GM18861 (cell line): Measurements from ENCODE around the gene CD80.
"Not testable (repeated sequence)": the region's sequence is repeated elsewhere in the genome, so short reads cannot be mapped to it uniquely, and the experiment has no call there.

Source experiments
- ATAC-seq: cut with Tn5 transposase; IDR thresholded peaks from one replicate; pipeline ENCODE4 v1.9.1; 2021; ENCODE audit not compliant: unreplicated experiment

Gene CD80

DNA sequence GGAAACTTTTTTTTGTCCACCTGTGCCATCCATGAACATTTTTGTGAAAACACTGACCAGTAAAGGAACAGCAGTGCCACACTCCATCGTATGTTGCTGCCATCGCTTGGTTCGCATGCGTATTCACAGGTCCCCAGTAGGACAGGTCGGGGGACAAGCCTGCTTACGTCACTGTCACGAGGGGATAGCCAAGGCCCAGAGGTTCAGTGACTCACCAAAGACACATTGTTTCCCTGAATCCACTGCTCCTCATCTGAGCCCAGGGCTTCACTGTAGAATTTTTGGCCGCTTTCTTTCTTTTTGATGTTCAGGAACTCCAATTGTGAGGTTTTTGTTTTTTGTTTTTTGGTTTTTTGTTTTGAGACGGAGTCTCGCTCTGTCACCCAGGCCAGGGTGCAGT is 25.8 kb upstream of the CD80 start:
- ATAC-seq: no peak

DNA sequence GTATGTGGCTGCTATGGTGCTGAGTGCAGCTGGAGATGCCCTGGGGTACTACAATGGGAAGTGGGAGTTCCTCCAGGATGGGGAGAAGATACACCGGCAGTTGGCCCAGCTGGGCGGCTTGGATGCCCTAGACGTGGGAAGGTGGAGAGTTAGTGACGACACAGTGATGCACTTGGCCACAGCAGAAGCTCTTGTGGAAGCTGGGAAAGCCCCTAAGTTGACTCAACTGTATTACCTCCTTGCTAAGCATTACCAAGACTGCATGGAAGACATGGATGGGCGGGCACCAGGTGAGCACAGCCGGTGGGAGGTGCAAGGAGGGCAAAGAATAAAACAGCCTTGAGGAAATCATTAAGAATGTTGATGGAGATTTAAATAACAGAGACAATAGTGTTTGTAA is 22.8 kb upstream of the CD80 start:
- ATAC-seq: no peak

DNA sequence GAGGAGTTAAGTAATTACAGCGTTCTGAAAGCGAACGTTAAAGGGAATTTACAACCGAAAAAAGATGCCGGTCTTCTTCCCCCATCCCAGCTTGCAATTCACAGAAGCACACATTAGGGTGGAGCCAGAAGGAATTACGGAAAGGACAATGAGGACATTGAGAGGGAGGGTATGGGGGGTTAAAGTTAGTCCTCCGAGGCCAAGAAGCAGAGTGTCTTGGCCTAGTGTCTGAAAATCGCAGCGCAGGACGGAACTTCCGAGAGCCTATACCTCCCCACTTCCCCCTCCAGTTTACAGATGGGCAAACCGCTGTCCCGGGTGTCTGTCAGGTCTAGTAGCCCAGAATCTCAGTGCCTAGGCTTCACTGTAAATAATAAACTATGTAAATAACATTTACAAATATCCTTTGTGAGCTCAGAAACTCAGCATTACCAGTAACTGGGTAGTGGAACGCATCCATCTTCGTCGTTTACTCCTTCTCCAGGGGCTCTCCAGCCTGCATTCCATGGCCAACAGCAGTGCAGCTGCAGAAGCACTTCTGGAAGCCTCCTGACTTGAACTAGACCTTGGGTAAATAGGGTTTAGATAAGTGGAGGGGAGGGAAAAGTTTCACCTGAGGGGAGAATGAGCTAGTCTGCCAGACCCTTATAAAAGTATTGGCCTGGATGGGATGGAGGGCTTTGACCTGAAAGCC is 20.8 kb upstream of the CD80 start:
- peak; percentile 69 for ATAC-seq

DNA sequence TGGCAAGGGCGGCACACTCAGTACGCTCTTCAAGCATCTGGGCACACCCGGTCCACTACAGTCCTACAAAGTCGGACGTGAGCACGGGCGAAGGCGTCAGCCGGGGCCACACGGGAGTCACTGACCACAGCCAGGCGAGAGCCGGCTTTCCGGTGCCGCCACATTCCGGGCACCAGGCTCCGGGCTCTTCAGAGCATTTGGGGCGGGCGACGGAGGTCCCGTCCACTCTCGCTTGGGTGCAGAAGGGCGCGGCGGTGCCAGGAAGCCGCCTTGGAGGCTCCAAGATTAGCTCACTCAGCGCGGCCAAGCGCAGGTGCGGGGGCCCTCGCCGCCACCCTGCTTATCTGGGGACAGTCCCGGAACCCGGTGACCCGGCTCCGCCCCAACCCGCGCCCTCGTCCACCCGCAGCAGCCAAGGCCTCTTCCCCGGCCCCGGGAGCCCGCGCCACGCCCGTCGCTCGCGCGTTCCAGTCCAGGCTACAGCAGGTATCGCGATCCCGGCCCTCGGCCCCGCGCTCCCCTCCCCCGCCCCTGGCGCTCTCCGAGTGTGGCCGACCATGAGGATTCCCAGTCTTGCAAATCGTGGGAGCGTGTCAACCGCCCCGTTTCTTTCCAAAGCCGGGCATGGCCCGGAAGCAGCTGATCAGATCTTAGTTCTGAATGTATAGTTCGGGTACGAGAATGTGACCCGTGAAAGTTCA is 20.1 kb upstream of the CD80 start, which contains the start of gene ADPRH:
TSS of gene ADPRH (plus strand) at position 127 of the 701 bp plus-strand sequence. CDS start 2,678 bp downstream, outside the sequence.
- peak; percentile 39 for ATAC-seq

DNA sequence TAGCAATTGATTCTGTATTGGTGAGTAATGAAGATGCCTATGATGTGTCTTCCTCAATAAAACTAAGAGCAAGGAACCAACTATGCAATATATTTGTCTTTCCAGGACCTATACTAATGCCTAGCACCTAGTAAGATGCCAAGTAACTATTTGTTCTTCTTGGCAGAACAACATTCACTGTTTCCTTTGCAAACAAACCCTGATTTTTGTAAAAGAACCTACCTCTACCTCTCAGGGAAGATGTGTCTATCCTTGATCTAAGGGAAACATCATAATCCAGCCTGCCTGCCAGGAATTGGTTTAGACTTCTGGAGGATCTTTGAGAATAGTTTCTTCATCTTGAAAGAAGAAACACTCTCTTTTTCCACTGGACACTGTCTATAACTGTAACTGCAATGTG is 16.1 kb upstream of the CD80 start:
- no peak for ATAC-seq

DNA sequence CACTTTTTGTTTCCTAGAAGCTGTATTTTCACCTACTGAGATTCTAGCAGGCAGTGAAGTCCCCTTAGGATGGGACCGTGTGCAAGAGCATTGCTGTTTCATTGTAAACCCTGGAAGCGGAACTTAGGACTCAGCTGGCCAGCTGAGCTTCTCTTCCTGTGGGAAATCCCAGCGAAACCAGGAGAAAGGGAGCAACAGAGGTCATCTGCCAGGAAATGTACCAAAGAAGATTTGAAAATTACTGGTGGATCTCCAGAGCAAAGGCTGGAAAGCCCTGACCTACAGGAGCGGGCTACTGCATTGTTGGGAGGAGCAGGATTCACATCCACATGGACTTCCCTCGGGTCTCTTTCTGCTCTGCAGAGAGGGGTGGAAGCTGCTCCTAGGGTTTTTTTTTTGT is 12.3 kb upstream of the CD80 start:
- no peak for ATAC-seq

DNA sequence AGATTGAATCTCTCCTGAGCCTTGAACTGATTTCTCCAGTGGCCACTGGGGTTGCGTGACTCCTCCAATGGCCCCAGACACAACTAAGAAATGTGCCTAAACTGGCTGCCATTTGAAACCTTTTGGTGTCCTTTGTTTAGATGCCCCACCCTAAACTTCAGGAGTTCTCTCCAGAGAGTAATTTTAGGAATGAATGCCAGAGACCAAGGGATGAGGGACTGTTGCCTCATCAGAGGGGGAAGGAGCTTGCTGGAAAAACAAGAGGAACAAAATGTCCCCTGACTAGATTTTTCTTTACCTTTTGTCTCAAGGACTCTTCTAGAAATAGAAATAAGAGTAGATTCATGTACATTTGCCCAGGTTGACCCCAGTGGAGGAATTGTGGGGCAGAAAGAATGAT is 11.8 kb upstream of the CD80 start:
- ATAC-seq: no peak

DNA sequence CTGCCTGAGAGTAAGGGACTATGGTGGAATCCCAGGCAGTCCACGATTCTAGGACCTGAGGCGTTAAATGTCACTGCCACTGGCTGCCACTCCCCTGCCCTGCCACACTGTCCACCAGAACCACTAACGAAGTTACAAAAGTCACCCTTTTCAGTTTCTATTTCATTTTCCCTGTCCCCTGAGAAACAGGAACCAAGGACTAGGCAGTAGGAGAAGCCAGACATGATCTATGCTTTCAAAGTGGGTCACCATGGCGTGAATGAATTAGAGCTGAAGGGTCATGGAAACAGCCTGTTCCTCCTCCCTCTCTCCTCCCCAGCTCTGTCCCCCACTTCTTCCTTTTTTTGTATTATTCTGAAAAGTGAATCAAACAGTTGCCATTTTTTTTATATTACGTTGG is 10.8 kb upstream of the CD80 start:
- no peak for ATAC-seq

DNA sequence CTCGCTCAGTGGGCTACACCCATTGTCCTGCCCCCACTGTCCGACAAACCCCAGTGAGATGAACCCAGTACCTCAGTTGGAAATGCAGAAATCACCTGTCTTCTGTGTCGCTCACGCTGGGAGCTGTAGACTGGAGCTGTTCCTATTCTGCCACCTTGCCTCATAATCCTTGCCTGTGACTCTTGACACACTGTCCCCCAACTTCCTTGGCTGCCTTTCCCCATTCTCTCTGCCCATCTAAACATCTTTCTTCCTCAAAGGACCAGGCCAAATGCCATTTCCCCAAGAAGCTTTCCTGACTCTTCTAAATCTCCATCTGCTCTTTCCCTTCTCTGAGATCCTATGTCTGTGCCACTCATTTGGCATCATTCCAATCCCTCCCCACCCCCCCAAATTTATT is 9.7 kb upstream of the CD80 start:
- no peak for ATAC-seq

DNA sequence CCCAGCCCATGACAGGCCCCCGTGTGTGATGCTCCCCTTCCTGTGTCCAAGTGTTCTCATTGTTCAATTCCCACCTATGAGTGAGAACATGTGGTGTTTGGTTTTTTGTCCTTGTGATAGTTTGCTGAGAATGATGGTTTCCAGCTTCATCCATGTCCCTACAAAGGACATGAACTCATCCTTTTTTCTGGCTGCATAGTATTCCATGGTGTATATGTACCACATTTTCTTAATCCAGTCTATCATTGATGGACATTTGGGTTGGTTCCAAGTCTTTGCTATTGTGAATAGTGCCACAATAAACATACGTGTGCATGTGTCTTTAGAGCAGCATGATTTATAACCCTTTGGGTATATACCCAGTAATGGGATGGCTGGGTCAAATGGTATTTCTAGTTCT is 3.9 kb upstream of the CD80 start:
- ATAC-seq: not testable (repeated sequence)

DNA sequence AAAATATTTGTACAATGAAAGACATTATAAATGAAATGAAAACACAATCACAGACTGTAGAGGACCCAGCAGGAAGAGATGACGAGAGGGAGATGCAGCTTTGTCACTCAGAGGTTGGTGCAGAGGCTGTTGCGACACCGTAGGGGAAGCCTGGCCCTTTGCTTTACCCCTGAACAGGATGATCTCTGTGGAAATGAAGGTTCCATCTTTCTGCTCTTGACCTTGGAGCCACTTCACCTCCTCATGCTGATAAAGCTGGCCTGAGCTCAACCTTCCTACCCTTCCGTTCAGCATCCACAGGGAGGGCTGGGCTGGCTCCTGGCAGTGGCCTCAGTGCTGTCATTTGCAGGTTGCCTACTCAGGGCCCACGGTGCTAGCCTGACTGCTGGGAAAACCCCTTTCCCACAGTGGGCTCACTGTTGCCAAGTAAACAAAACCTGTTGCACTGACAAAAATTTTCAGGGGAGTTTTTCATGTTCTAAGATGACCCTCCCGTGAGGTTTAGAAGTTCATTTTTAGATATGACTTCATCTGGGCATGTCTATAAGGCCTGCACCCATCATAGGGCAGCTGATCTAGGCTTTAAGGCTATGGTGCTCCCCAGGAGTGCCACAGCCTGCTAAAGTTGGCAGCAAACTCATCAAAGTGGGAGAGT is 3.0 kb upstream of the CD80 start:
- ATAC-seq: peak; percentile 73

DNA sequence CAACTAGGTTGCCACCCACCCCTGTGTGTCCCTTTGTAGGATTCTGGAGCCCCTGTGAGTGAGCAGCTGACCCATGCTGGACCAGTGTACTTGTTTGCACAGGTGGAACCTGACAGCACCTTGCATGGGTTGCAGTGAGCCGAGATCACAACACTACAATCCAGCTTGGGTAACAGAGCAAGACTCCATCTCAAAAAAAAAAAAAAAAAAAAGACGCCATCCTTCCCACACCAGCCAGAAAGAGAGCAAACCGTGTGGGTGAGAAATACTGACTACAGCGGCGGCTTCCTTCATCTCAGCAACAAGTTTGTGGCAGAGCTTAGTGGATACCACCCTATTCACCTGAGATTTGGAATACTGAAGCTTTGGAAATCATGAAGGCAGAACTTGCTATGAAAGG is 746 bp upstream of the CD80 start:
- no peak for ATAC-seq

DNA sequence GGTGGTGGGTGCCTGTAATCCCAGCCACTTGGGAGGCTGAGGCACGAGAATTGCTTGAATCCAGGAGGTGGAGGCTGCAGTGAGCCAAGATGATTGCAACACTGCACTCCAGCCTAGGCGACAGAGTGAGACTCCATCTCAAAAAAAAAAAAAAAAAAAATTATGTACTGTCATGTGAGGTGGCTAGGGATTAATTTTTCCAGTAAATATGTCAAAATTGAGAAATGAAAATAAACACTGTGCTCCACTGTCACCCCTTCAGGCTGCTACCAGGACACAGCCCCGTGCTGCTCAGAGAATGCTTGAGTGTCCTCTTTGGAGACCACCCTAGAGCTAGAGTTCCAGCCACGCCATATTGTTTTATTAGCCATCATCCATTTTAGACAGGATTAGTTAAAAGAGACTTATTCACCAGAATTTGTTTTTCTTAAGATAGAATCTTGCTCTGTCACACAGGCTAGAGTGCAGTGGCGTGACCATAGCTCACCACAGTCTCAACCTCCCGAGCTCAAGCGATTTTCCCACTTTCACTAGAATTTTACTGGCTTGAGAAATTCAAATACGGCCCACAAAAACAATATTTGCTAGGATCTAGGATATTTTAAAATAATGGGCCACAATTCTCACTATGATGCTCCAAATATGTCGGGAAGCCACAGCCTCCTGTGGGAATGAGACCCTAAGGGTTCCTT is 642 bp downstream of the CD80 start:
- ATAC-seq: no peak

DNA sequence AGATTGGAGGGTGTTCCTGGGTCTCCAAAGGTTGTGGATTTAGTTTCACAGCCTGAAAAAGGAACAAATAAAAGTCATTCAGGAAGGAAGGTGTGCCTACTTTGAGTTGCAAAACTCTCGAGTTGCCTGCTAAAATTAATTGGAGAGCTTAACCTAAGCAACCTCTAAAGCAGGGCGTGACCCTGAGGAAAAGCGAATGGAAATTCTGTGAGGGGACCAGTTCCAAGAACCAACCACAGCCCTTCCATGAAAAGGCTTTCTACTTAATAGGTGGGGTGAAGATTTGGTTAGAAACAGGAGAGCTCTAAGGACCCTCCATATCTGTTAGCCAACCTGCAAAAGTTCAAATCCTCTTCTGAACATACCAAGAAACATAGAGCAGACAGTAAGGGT is 1.5 kb downstream of the CD80 start:
- no peak for ATAC-seq

DNA sequence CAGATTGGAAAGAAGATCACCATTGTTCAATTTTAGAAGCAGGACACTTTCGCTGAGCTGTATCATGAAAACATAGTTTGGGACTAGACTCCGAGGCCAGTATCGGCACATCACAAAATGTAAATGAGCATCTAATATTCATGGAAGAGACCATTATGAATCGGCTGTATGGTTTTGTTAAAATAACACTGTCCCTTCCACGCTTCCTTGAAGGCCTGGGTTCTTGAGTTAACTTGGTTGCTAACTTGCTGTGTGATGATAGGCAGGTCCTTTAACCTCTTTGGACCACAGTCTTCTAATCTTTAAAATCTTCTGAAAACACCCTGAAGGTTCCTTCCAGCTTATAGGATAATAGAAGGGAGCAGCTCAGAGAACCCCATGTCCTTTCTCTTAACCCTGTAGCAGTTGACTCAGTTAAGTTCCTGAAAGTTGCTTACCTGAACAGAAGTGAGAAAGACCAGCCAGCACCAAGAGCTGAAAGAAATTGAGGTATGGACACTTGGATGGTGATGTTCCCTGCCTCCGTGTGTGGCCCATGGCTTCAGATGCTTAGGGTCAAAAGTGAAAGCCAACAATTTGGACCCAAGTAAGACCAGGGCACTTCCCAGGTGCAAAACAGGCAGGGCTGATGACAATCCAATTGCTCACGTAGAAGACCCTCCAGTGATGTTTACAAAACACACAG is 2.1 kb downstream of the CD80 start:
- ATAC-seq: no peak

DNA sequence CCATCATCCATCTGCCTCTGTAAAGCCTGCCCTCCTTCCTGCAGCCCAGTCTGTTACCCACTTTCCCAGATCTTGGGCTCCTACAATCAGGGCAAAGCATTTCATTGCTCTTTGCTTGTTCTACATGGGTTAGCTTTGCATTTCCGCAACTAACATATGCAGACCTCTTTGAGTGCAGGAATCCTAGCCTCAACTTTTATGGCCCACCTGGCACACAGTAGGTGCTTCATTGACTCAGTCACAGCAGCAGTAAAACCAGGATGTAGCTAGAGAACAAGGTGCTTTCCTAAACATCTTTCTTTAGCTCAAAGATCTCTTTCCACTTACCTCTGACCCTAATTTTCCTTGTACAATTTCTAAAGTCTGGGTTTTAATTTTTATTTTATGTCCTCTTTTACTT is 3.5 kb downstream of the CD80 start:
- ATAC-seq: no peak

DNA sequence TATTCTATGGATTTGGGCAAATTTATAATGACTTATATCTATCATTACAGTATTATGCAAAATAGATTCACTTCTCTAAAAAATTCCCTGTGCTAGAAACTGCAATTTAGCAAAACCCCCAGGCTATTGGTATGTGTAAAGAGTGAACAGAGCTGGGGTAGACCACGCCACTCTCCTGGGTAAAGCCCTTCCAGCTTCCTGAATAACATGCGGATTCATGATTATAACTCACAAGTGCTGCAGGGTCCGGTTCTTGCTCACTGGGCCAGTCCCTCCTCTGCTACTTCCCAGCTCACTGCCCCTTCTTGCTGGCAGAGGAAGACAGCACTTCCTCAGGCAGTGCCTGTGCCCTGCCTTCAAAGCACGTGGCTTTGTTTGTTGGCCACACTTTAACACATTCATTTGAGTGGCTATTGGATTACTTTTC is 4.1 kb downstream of the CD80 start:
- ATAC-seq: no peak

DNA sequence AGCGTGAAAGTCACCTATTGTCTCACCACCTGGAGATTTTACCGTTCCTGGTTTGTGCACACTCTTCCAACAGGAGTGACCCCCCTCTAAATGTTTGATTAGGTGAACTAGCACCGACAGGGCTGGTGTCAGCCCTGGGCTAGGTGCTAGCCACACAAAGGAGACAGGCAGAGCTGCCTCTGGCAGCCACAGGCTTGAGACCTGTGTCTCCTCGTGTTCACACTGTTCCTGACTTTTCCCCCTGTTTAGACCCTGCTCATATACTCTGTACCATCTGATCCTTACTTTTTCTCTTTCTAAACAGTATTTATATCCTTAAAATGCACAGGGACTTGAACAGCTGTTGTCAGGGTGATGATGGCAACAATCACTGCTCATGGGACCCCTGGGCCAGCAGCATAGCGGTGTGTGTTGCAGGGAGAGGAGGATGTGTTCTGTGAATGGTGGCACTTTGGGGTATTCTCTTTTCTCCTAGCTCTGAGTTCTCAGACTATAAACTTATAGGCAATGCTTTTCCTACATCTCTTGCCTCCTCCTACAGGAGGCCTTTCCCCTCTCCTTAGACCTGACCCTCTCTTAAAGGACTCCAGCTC is 5.5 kb downstream of the CD80 start:
- no peak for ATAC-seq

DNA sequence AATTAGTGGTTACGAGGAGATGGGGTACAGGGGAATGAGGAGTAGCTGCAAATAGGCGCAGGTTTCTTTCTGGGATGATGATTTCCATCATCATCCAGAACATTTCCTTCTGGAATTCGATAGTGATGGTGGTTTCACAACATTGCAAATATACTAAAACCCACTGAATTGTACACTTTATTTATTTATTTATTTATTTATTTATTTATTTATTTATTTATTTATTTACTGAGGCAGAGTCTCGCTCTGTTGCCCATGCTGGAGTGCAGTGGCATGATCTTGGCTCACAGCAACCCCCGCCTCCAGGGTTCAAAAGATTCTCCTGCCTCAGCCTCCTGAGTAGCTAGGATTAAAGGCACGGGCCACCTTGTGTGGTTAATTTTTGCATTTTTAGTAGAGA is 6.5 kb downstream of the CD80 start:
- not testable (repeated sequence) for ATAC-seq

DNA sequence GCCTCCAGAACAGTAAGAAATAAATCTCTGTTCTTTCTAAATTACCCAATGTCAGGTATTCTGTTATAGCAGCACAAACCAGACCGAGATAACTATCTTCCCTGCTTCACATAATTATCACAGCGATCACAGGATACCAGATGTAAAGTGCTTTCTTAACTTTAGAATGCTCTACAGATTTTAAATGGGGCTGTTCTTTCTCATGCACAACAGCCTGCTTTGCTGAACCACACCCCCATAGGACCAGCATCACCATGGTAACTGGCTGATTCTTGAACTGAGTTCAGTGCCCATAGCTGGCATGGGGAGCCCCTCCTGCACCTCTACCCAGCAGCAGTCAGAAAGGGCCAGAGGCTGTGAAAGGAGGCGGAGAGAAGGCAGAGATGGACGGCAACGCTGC is 7.8 kb downstream of the CD80 start:
- no peak for ATAC-seq
